ENCODE results near the gene WWC2. TPM values are rescaled to one million over a fixed set of nuclear protein-coding genes. Genes with fewer than 3 reads are reported as not detected.

Gene WWC2
- total RNA-seq, 4 donors from 2014 or later: 24.3 to 50.7 (median 41.8) TPM

DNA sequence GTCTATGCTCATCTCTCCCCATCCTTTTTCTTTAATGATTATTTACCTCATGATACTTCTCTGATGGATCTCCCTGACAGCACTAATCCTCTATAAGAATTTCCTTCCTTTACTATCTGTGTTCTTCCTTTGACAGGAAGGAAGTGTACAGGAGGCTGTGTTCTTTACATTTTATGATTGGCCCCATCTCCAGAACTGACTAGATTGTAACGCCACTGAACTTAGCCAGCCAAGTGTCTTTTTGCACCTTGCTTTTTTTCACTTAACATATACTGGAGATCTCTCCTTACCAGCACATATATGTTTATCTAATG is 3.9 kb upstream of the WWC2 start:
- no peak for TF ChIP-seq CTCF (IDR thresholded peaks at IDR 0.05; ENCODE audit: low read depth)

- TF ChIP-seq CTCF (IDR thresholded peaks at IDR 0.05; ENCODE audit: low read depth): no peak
These were observed 2.6 kb upstream of the WWC2 start for GRCh38 chr4:183096276-183096965.

GRCh38 chr4:183097231-183098018 is 1.6 kb upstream of the WWC2 start:
- TF ChIP-seq CTCF (IDR thresholded peaks at IDR 0.05; ENCODE audit: low read depth): no peak

GRCh38 chr4:183098019-183098722 is 886 bp upstream of the WWC2 start:
- TF ChIP-seq CTCF (IDR thresholded peaks at IDR 0.05; ENCODE audit: low read depth): no peak

DNA sequence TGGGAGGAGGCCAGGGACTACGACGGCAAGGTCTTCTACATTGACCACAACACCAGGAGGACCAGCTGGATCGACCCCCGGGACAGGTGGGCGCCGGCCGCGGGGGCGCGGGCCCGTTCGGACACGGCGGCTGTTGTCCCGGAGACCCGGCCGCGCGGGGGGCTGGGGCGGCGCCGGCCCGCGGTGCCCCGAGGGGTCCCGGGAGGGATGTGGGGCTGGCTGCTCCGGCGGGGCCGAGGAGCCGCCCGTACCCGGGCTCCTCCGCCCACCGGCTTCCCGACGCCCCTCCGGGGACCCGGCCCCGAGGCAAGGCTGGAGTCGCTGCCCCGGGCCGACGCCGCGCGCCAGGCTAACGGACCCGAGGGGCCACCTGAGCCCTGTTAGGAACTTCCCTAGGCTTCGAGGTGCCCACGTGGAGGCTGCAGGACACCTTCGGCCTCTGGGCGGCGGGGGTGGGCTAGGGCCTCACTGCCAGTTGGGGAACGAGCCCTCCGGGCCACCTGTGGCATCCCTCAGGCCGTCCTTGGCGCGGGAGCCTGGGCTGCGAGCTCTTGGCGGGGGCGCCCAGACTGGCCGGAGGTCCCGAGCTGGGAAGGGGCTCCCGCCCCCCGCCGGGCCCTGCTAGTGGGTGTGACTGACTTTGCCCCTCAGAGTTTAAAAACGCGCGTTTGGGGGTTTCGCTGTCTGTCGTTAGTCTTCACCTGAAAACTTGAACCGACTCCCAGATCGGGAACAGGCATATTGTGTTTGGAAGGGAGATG is 660 bp downstream of the WWC2 start:
- no peak for TF ChIP-seq CTCF (IDR thresholded peaks at IDR 0.05; ENCODE audit: low read depth)

DNA sequence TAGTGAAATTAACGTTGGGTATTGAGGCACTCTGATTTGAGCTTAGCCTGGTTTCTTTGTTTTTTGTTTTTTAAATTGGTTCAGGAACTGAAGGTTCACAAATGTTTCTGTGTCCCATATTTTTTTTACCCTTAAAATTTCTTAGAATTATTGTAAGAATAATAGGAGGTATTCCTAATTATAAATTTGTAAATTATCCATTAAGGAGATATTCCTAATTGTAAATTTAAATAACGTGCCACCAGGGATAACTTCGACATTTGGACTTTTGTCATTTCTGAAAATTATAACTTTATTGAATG is 1.2 kb downstream of the WWC2 start:
- no peak for TF ChIP-seq CTCF (IDR thresholded peaks at IDR 0.05; ENCODE audit: low read depth)

- no peak for TF ChIP-seq CTCF (IDR thresholded peaks at IDR 0.05; ENCODE audit: low read depth)
These were observed 1.8 kb downstream of the WWC2 start for GRCh38 chr4:183100827-183101226.

Data from subcutaneous adipose tissue (tissue), 4 donors.